NCI-H526 treated with DMSO at 0.1 percent for 48 hours (cell line): ENCODE measurements around the gene ACAD10.
"Not testable (repeated sequence)": the region's sequence is repeated elsewhere in the genome, so short reads cannot be mapped to it uniquely, and the experiment has no call there.

ENCODE experiments used
- DNase-seq: peaks from one replicate; lab custom pipeline; 2025; lab: John Stamatoyannopoulos, UW

Gene ACAD10

DNA sequence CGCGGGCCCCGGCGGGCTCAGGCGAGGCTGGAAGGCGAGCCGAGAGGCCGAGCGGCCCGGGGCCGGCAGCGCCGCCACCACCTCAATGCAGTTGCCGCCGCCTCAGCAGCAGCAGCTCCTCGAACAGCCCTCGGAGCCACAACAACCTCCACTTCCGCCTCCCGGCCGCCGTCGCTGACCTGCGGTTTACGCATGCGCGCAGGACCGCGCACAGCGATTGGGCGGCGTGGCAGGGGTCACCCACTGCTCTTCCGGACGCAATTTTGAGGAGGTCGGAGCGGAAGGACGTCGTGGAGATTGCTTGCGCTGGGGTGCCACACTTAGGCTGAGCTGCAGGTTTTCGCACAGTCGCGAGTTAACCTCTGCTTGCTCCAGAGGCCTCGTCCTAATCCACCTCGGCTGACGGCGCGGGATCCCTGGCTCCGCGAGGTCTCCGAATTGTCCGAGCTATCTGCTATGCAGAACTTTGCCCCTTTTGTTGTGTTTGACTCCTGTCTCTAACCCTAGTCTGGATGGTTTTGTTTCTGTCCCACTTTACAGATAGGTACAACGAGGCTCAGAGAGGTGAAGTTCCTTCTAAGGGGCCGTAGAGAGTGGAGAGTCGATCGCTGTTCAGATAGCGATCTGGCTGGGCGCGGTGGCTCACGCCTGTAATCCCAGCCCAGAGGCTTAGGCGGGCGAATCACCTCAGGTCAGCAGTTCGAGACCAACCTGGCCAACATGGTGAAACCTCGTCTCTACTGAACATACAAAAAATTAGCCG, at the start of gene ACAD10, which contains the start of gene BRAP:
Gene ACAD10 (plus strand): TSS at position 243 of the 763 bp plus-strand sequence. CDS start 6,657 bp downstream, outside the sequence.
Gene BRAP (minus strand): TSS at position 146 of the 763 bp plus-strand sequence. CDS start 164 bp downstream, outside the sequence.
- DNase-seq, result peak; percentile 81

- no peak for DNase-seq
Measured at GRCh38 chr12:111636209-111636945, 49.5 kb upstream of the ACAD10 start.

GRCh38 chr12:111638556-111638955, 47.3 kb upstream of the ACAD10 start:
- DNase-seq, result no peak

- DNase-seq, result no peak
Measured at GRCh38 chr12:111640506-111640905, 45.3 kb upstream of the ACAD10 start.

DNA sequence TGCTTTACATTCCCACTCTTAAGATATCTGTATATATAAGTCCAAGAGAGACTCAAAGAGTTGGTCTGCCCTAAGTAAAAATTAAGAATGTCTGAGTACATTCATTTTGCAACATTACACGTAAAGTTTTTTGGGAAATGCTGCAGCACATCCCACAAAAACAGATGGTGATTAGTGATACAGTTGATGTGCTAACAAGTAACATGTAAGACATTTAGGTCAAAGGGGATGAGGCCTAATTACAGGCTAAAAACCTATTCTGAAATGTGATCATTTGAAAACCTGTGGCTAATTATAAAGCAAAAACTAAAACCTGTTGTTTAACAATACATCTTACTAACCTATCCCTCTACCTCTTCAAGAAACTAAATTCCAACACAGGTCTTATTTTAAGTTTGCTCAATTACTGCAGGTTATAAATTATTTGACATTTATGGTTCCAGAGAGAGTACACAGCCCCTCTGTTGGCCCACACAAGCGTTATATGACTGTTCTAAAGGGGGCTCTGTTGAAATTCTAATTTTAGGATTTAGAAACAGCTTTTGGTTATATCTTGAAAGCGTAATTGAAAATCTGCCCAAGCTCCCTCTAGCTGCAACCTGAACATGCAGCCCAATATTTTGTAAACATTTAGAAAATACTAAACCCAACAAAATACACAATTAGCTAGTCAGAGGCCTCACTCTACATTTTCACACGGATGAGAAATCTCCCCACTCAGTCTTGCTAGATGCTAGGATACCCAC, 43.0 kb upstream of the ACAD10 start:
- DNase-seq, result no peak

GRCh38 chr12:111643427-111643826, 42.4 kb upstream of the ACAD10 start:
- no peak for DNase-seq

GRCh38 chr12:111645433-111645832, 40.4 kb upstream of the ACAD10 start:
- DNase-seq, result no peak

DNA sequence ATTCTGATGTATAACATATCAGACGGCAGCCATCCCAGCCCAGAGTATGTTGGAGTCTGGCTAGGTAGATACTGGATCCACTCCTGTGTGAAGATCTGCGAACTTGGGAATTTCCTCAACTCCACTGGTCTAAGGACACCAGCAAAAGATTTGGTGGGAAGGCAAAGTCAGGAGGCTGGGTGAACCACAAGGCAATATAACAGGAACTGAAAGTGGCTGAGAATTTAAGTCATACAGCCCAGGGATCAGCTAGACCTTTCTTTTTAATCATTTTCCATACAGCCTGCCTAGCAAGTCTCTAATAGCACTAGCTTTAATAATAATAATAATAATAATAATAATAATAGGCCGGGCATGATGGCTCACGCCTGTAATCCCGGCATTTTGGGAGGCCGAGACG, 34.9 kb upstream of the ACAD10 start:
- DNase-seq, result no peak

DNA sequence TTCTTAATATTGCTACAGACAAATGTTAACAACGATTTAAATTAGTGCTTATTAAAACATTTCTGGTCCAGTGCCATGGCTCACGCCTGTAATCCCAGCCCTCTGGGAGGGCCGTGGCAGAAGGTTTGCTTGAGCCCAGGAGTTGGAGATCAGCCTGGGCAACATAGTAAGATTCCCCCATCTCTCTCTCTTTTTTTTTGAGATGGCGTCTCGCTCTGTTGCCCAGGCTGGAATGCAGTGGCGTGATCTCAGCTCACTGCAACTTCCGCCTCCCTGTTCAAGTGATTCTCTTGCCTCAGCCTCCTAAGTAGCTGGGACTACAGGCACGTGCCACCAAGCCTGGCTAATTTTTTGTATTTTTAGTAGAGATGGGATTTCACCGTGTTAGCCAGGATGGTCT, 33.3 kb upstream of the ACAD10 start:
- not testable (repeated sequence) for DNase-seq

DNA sequence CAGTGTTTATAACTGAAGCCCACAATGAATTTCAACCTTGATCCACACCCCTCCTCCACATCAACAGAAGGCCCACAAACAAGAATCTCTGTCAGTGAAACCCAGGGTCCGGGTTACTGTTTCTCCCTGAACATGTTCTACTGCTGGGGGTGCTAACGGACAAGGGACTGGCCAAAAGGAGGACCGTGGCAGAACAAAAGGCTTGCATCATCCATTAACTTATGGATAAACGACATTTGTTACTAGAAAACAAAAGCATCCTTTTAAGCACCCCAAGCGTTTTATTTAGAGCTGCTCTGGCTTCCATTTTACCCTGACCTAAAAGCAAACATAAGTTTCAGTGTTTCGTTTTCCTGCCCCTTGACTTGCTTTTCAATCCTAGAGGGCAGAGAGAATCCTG, 32.3 kb upstream of the ACAD10 start:
- DNase-seq, result no peak

DNA sequence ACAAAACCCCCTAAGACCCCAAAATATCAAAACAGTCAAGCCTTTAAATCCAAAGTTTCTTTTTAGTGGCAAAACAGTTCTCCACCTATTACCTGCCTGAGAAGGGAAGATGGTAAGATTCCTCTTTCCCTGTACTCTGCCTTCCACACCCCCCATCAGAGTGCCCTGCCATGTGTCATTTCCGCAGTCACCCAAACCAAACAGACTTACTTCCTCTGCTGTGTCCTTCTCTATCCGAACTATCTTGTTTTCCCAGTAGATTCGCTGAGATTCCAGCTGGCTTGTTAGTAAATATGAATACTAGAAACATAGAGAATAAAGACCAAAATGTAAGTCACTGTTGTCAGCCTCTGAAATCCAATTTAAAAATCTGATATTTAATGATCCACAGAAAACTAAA, 30.5 kb upstream of the ACAD10 start:
- no peak for DNase-seq

DNA sequence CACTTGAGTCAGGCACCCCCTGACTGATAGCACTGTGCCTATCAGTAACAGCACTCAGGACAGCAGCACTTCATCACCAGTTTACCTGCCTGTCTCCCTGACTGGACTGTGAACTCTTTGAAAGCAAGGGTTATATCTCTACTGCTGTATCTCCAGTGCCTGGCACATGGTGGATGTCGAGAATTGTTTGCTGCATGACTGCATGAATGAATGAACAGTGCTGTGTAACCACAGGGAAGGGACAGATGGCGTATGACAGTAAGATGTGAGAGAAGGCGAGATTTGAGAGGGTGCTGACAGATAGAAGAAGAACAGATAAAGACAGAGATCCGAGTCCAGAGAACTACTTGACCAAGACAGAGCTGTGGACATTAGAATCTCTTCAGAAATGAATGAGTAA, 29.8 kb upstream of the ACAD10 start:
- DNase-seq, result no peak

- no peak for DNase-seq
Measured at GRCh38 chr12:111664499-111664898, 21.4 kb upstream of the ACAD10 start.

- no peak for DNase-seq
Measured at GRCh38 chr12:111664961-111665865, 20.6 kb upstream of the ACAD10 start.

DNA sequence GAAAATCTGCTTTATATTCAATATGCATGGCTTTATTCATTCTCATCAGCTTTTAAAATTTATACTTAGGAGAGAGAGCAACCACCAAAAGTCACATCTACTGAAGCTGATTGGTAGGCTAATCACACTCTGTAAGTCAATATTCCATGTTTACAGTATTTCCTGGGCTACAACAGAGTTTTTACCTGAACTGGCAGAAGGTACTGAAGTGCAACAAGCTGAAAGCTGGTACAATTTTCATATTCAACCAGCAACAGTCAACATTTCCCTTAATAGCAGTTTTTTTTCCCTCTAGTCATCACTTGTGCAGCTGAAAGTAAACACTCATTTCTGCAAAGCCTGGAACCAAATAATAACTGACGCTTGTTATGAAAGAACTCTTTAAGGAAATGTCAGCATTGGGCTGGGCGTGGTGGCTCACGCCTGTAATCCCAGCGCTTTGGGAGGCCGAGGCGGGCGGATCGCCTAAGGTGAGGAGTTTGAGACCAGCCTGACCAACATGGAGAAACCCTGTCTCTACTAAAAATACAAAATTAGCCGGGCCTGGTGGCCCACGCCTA, 13.0 kb upstream of the ACAD10 start:
- no peak for DNase-seq

GRCh38 chr12:111673503-111673902, 12.3 kb upstream of the ACAD10 start:
- no peak for DNase-seq

GRCh38 chr12:111677186-111677585, 8.7 kb upstream of the ACAD10 start:
- DNase-seq, result no peak

GRCh38 chr12:111684485-111685198, 1.2 kb upstream of the ACAD10 start:
- not testable (repeated sequence) for DNase-seq

GRCh38 chr12:111685322-111685810, 487 bp upstream of the ACAD10 start:
- no peak for DNase-seq

- DNase-seq, result no peak
Measured at GRCh38 chr12:111686574-111687105, 787 bp downstream of the ACAD10 start.
